Measurements from ENCODE around the gene PXDC1.

The PXDC1 gene

GRCh38 chr6:3708540-3708939 is 43.0 kb downstream of the PXDC1 start:
- Histone ChIP-seq H3K4me1 (ENCODE audit: insufficient read depth, low read length) (no peaks in the 10 kb centered on the region), H3K27ac (ENCODE audit: low read length) (no peak overlapping the region), H3K27me3 (ENCODE audit: insufficient read depth, low read length) (no peaks in the 10 kb centered on the region), H3K36me3 (ENCODE audit: insufficient read depth, low read depth, low read length) (no peaks in the 10 kb centered on the region), H3K9me3 (ENCODE audit: insufficient read depth, low read depth, low read length) (peaks cover 5% of the 10 kb centered on the region; the same call in 1 of the 2 replicates), H3K4me3 (ENCODE audit: low read length) (no peak overlapping the region), H3K9ac (ENCODE audit: low read depth, low read length) (no peak overlapping the region)

- H3K4me1 ChIP-seq (ENCODE audit: insufficient read depth, low read length) = no peaks in the 10 kb centered on the region
- H3K9me3 ChIP-seq (ENCODE audit: insufficient read depth, low read depth, low read length) = peaks cover 5% of the 10 kb centered on the region; the same call in 1 of the 2 replicates
- no peaks in the 10 kb centered on the region for H3K36me3 ChIP-seq (ENCODE audit: insufficient read depth, low read depth, low read length)
- H3K27me3 ChIP-seq (ENCODE audit: insufficient read depth, low read length) = no peaks in the 10 kb centered on the region
- no peak overlapping the region for H3K27ac ChIP-seq (ENCODE audit: low read length)
- H3K9ac ChIP-seq (ENCODE audit: low read depth, low read length) = no peak overlapping the region
- no peak overlapping the region for H3K4me3 ChIP-seq (ENCODE audit: low read length)
These were observed 43.6 kb downstream of the PXDC1 start for GRCh38 chr6:3707751-3708412.

GRCh38 chr6:3707024-3707423 is 44.5 kb downstream of the PXDC1 start:
- H3K4me1 ChIP-seq (ENCODE audit: insufficient read depth, low read length) = no peaks in the 10 kb centered on the region
- H3K4me3 ChIP-seq (ENCODE audit: low read length) = no peak overlapping the region
- H3K27me3 ChIP-seq (ENCODE audit: insufficient read depth, low read length) = no peaks in the 10 kb centered on the region
- H3K9ac ChIP-seq (ENCODE audit: low read depth, low read length) = no peak overlapping the region
- no peaks in the 10 kb centered on the region for H3K36me3 ChIP-seq (ENCODE audit: insufficient read depth, low read depth, low read length)
- peaks cover 5% of the 10 kb centered on the region; the same call in 1 of the 2 replicates for H3K9me3 ChIP-seq (ENCODE audit: insufficient read depth, low read depth, low read length)
- no peak overlapping the region for H3K27ac ChIP-seq (ENCODE audit: low read length)

- H3K4me1 ChIP-seq (ENCODE audit: insufficient read depth, low read length) = no peaks in the 10 kb centered on the region
- H3K36me3 ChIP-seq (ENCODE audit: insufficient read depth, low read depth, low read length) = no peaks in the 10 kb centered on the region
- no peak overlapping the region for H3K4me3 ChIP-seq (ENCODE audit: low read length)
- H3K9ac ChIP-seq (ENCODE audit: low read depth, low read length) = no peak overlapping the region
- no peaks in the 10 kb centered on the region for H3K27me3 ChIP-seq (ENCODE audit: insufficient read depth, low read length)
- H3K9me3 ChIP-seq (ENCODE audit: insufficient read depth, low read depth, low read length) = peaks cover 5% of the 10 kb centered on the region; the same call in 1 of the 2 replicates
- H3K27ac ChIP-seq (ENCODE audit: low read length) = no peak overlapping the region
These were observed 45.0 kb downstream of the PXDC1 start for GRCh38 chr6:3706547-3706946.

- H3K27me3 ChIP-seq (ENCODE audit: insufficient read depth, low read length) = no peaks in the 10 kb centered on the region
- no peak overlapping the region for H3K4me3 ChIP-seq (ENCODE audit: low read length)
- no peak overlapping the region for H3K9ac ChIP-seq (ENCODE audit: low read depth, low read length)
- no peaks in the 10 kb centered on the region; the same call in 1 of the 2 replicates for H3K4me1 ChIP-seq (ENCODE audit: insufficient read depth, low read length)
- H3K36me3 ChIP-seq (ENCODE audit: insufficient read depth, low read depth, low read length) = no peaks in the 10 kb centered on the region
- no peak overlapping the region for H3K27ac ChIP-seq (ENCODE audit: low read length)
- H3K9me3 ChIP-seq (ENCODE audit: insufficient read depth, low read depth, low read length) = peaks cover 17% of the 10 kb centered on the region
These were observed 49.9 kb downstream of the PXDC1 start for GRCh38 chr6:3701631-3702030.

GRCh38 chr6:3699231-3699630 is 52.3 kb downstream of the PXDC1 start:
- Histone ChIP-seq H3K27ac (ENCODE audit: low read length) (no peak overlapping the region), H3K4me3 (ENCODE audit: low read length) (no peak overlapping the region), H3K9me3 (ENCODE audit: insufficient read depth, low read depth, low read length) (peaks cover 13% of the 10 kb centered on the region), H3K4me1 (ENCODE audit: insufficient read depth, low read length) (no peaks in the 10 kb centered on the region; the same call in 1 of the 2 replicates), H3K36me3 (ENCODE audit: insufficient read depth, low read depth, low read length) (no peaks in the 10 kb centered on the region), H3K9ac (ENCODE audit: low read depth, low read length) (no peak overlapping the region), H3K27me3 (ENCODE audit: insufficient read depth, low read length) (no peaks in the 10 kb centered on the region)

- Histone ChIP-seq H3K27ac (ENCODE audit: low read length) (no peak overlapping the region), H3K9ac (ENCODE audit: low read depth, low read length) (no peak overlapping the region), H3K36me3 (ENCODE audit: insufficient read depth, low read depth, low read length) (no peaks in the 10 kb centered on the region), H3K4me1 (ENCODE audit: insufficient read depth, low read length) (no peaks in the 10 kb centered on the region; the same call in 1 of the 2 replicates), H3K27me3 (ENCODE audit: insufficient read depth, low read length) (no peaks in the 10 kb centered on the region), H3K9me3 (ENCODE audit: insufficient read depth, low read depth, low read length) (peaks cover 13% of the 10 kb centered on the region), H3K4me3 (ENCODE audit: low read length) (no peak overlapping the region)
These were observed 53.5 kb downstream of the PXDC1 start for GRCh38 chr6:3698021-3698420.

GRCh38 chr6:3697609-3698008 is 53.9 kb downstream of the PXDC1 start:
- H3K27ac ChIP-seq (ENCODE audit: low read length) = no peak overlapping the region
- no peaks in the 10 kb centered on the region; the same call in 1 of the 2 replicates for H3K4me1 ChIP-seq (ENCODE audit: insufficient read depth, low read length)
- no peak overlapping the region for H3K4me3 ChIP-seq (ENCODE audit: low read length)
- no peaks in the 10 kb centered on the region for H3K36me3 ChIP-seq (ENCODE audit: insufficient read depth, low read depth, low read length)
- H3K9ac ChIP-seq (ENCODE audit: low read depth, low read length) = no peak overlapping the region
- peaks cover 13% of the 10 kb centered on the region for H3K9me3 ChIP-seq (ENCODE audit: insufficient read depth, low read depth, low read length)
- no peaks in the 10 kb centered on the region for H3K27me3 ChIP-seq (ENCODE audit: insufficient read depth, low read length)

- Histone ChIP-seq H3K4me1 (ENCODE audit: insufficient read depth, low read length) (no peaks in the 10 kb centered on the region; the same call in 1 of the 2 replicates), H3K9ac (ENCODE audit: low read depth, low read length) (no peak overlapping the region), H3K9me3 (ENCODE audit: insufficient read depth, low read depth, low read length) (peaks cover 13% of the 10 kb centered on the region), H3K36me3 (ENCODE audit: insufficient read depth, low read depth, low read length) (no peaks in the 10 kb centered on the region), H3K27ac (ENCODE audit: low read length) (no peak overlapping the region), H3K4me3 (ENCODE audit: low read length) (no peak overlapping the region), H3K27me3 (ENCODE audit: insufficient read depth, low read length) (no peaks in the 10 kb centered on the region)
These were observed 54.9 kb downstream of the PXDC1 start for GRCh38 chr6:3696525-3697088.

GRCh38 chr6:3695065-3695817 is 56.3 kb downstream of the PXDC1 start:
- H3K9me3 ChIP-seq (ENCODE audit: insufficient read depth, low read depth, low read length) = peaks cover 13% of the 10 kb centered on the region
- no peaks in the 10 kb centered on the region for H3K27me3 ChIP-seq (ENCODE audit: insufficient read depth, low read length)
- no peak overlapping the region for H3K9ac ChIP-seq (ENCODE audit: low read depth, low read length)
- H3K36me3 ChIP-seq (ENCODE audit: insufficient read depth, low read depth, low read length) = no peaks in the 10 kb centered on the region
- H3K4me1 ChIP-seq (ENCODE audit: insufficient read depth, low read length) = no peaks in the 10 kb centered on the region; the same call in 1 of the 2 replicates
- no peak overlapping the region for H3K4me3 ChIP-seq (ENCODE audit: low read length)
- no peak overlapping the region for H3K27ac ChIP-seq (ENCODE audit: low read length)

GRCh38 chr6:3693831-3694230 is 57.7 kb downstream of the PXDC1 start:
- H3K4me1 ChIP-seq (ENCODE audit: insufficient read depth, low read length) = no peaks in the 10 kb centered on the region; the same call in 1 of the 2 replicates
- H3K9ac ChIP-seq (ENCODE audit: low read depth, low read length) = no peak overlapping the region
- peaks cover 3% of the 10 kb centered on the region for H3K9me3 ChIP-seq (ENCODE audit: insufficient read depth, low read depth, low read length)
- H3K27ac ChIP-seq (ENCODE audit: low read length) = no peak overlapping the region
- H3K27me3 ChIP-seq (ENCODE audit: insufficient read depth, low read length) = no peaks in the 10 kb centered on the region
- H3K4me3 ChIP-seq (ENCODE audit: low read length) = no peak overlapping the region
- no peaks in the 10 kb centered on the region for H3K36me3 ChIP-seq (ENCODE audit: insufficient read depth, low read depth, low read length)

- Histone ChIP-seq H3K9ac (ENCODE audit: low read depth, low read length) (no peak overlapping the region), H3K27me3 (ENCODE audit: insufficient read depth, low read length) (no peaks in the 10 kb centered on the region), H3K27ac (ENCODE audit: low read length) (no peak overlapping the region), H3K9me3 (ENCODE audit: insufficient read depth, low read depth, low read length) (no peaks in the 10 kb centered on the region), H3K4me1 (ENCODE audit: insufficient read depth, low read length) (no peaks in the 10 kb centered on the region), H3K4me3 (ENCODE audit: low read length) (no peak overlapping the region), H3K36me3 (ENCODE audit: insufficient read depth, low read depth, low read length) (no peaks in the 10 kb centered on the region)
These were observed 61.0 kb downstream of the PXDC1 start for GRCh38 chr6:3690506-3690905.

Measured in iPS-20b (cell line).